Measurements from ENCODE around the gene PIGS. TPM values are rescaled to one million over a fixed set of nuclear protein-coding genes. Genes with fewer than 3 reads are reported as not detected.
A peak's percentile ranks its signal among the peaks of the same experiment; 100 is the strongest.

Gene PIGS
- total and polyA plus RNA-seq, 2 of the 13 experiments (the other 11 are each of a cell fraction or from before 2014, with no cell fraction given): 31.7 to 42.6 TPM

DNA sequence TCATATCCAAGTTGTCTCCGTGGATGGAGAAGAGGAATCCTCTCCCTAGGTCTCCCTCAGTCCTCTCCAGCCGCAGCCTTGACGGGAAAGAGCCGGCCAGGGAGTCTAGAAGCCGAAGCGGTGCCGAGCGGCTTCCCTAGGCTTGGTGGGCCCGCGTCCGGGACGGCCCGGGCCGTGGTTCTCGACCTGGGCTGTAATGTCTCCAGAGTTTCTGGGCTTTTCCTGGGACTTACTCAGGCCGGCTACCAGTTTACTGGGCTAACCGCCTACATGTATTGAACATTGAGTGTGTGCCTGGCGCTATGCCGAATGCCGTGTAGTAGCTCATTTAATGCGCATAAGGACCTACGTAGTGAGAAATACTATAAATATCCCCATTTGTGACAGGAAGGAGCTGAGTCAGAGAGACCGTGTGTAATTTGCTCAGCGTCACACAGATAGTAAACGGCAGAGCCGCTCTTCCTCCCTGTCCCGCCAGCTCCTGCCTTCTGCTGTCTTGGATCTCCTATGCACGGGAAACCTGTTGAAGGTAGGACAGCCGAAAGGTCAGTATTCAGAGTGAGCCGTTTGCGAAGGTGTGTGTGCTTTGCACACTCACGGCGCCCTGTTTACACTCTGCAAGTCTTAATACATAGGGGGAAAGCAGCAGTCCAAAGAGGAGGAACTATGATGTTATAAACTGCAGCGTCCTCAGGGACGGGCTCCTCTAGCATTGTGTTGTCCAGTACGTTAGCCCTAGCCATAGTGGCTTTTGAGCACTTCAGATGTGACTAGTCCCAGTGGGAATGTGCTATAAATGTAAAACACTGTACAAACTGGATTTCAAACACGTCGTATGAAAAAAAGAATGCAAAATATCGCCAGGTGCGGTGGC lies 28.2 kb upstream of the PIGS start (continued):
- TF ChIP-seq, protein P1, sequence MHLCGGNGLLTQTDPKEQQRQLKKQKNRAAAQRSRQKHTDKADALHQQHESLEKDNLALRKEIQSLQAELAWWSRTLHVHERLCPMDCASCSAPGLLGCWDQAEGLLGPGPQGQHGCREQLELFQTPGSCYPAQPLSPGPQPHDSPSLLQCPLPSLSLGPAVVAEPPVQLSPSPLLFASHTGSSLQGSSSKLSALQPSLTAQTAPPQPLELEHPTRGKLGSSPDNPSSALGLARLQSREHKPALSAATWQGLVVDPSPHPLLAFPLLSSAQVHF (CRISPR knock-in tag; IDR thresholded peaks at IDR 0.05): no peak
- TF ChIP-seq, protein P2, sequence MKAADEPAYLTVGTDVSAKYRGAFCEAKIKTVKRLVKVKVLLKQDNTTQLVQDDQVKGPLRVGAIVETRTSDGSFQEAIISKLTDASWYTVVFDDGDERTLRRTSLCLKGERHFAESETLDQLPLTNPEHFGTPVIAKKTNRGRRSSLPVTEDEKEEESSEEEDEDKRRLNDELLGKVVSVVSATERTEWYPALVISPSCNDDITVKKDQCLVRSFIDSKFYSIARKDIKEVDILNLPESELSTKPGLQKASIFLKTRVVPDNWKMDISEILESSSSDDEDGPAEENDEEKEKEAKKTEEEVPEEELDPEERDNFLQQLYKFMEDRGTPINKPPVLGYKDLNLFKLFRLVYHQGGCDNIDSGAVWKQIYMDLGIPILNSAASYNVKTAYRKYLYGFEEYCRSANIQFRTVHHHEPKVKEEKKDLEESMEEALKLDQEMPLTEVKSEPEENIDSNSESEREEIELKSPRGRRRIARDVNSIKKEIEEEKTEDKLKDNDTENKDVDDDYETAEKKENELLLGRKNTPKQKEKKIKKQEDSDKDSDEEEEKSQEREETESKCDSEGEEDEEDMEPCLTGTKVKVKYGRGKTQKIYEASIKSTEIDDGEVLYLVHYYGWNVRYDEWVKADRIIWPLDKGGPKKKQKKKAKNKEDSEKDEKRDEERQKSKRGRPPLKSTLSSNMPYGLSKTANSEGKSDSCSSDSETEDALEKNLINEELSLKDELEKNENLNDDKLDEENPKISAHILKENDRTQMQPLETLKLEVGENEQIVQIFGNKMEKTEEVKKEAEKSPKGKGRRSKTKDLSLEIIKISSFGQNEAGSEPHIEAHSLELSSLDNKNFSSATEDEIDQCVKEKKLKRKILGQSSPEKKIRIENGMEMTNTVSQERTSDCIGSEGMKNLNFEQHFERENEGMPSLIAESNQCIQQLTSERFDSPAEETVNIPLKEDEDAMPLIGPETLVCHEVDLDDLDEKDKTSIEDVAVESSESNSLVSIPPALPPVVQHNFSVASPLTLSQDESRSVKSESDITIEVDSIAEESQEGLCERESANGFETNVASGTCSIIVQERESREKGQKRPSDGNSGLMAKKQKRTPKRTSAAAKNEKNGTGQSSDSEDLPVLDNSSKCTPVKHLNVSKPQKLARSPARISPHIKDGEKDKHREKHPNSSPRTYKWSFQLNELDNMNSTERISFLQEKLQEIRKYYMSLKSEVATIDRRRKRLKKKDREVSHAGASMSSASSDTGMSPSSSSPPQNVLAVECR (CRISPR knock-in tag; IDR thresholded peaks at IDR 0.05; ENCODE audit: borderline replicate concordance): no peak; the same call in 1 of the 2 replicates
- TF ChIP-seq TBX3 (IDR thresholded peaks at IDR 0.05; ENCODE audit: borderline replicate concordance): no peak
- no peak for TF ChIP-seq SMC3 (IDR thresholded peaks at IDR 0.05; ENCODE audit: low read length)
- no peak for TF ChIP-seq KDM6A (CRISPR knock-in tag; IDR thresholded peaks at IDR 0.05; ENCODE audit: low read depth)
- TF ChIP-seq, protein P3, sequence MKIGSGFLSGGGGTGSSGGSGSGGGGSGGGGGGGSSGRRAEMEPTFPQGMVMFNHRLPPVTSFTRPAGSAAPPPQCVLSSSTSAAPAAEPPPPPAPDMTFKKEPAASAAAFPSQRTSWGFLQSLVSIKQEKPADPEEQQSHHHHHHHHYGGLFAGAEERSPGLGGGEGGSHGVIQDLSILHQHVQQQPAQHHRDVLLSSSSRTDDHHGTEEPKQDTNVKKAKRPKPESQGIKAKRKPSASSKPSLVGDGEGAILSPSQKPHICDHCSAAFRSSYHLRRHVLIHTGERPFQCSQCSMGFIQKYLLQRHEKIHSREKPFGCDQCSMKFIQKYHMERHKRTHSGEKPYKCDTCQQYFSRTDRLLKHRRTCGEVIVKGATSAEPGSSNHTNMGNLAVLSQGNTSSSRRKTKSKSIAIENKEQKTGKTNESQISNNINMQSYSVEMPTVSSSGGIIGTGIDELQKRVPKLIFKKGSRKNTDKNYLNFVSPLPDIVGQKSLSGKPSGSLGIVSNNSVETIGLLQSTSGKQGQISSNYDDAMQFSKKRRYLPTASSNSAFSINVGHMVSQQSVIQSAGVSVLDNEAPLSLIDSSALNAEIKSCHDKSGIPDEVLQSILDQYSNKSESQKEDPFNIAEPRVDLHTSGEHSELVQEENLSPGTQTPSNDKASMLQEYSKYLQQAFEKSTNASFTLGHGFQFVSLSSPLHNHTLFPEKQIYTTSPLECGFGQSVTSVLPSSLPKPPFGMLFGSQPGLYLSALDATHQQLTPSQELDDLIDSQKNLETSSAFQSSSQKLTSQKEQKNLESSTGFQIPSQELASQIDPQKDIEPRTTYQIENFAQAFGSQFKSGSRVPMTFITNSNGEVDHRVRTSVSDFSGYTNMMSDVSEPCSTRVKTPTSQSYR (CRISPR knock-in tag; IDR thresholded peaks at IDR 0.05; ENCODE audit: borderline replicate concordance): no peak
- TF ChIP-seq CBX5 (CRISPR knock-in tag; IDR thresholded peaks at IDR 0.05; ENCODE audit: borderline replicate concordance): no peak
- peak; percentile 21; the same call in 1 of the 2 replicates for TF ChIP-seq FOSL2 (CRISPR knock-in tag; IDR thresholded peaks at IDR 0.05)
- TF ChIP-seq, protein P4, sequence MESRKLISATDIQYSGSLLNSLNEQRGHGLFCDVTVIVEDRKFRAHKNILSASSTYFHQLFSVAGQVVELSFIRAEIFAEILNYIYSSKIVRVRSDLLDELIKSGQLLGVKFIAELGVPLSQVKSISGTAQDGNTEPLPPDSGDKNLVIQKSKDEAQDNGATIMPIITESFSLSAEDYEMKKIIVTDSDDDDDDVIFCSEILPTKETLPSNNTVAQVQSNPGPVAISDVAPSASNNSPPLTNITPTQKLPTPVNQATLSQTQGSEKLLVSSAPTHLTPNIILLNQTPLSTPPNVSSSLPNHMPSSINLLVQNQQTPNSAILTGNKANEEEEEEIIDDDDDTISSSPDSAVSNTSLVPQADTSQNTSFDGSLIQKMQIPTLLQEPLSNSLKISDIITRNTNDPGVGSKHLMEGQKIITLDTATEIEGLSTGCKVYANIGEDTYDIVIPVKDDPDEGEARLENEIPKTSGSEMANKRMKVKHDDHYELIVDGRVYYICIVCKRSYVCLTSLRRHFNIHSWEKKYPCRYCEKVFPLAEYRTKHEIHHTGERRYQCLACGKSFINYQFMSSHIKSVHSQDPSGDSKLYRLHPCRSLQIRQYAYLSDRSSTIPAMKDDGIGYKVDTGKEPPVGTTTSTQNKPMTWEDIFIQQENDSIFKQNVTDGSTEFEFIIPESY (CRISPR knock-in tag; IDR thresholded peaks at IDR 0.05): no peak
- TF ChIP-seq, protein P5, sequence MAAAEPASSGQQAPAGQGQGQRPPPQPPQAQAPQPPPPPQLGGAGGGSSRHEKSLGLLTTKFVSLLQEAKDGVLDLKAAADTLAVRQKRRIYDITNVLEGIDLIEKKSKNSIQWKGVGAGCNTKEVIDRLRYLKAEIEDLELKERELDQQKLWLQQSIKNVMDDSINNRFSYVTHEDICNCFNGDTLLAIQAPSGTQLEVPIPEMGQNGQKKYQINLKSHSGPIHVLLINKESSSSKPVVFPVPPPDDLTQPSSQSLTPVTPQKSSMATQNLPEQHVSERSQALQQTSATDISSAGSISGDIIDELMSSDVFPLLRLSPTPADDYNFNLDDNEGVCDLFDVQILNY (CRISPR knock-in tag; conservative IDR thresholded peaks at IDR 0.05): no peak
- TF ChIP-seq ZNF563 (CRISPR knock-in tag; IDR thresholded peaks at IDR 0.05): no peak; the same call in 1 of the 2 replicates
- no peak for TF ChIP-seq ZNF274 (CRISPR knock-in tag; IDR thresholded peaks at IDR 0.05)
- TF ChIP-seq, protein P6, sequence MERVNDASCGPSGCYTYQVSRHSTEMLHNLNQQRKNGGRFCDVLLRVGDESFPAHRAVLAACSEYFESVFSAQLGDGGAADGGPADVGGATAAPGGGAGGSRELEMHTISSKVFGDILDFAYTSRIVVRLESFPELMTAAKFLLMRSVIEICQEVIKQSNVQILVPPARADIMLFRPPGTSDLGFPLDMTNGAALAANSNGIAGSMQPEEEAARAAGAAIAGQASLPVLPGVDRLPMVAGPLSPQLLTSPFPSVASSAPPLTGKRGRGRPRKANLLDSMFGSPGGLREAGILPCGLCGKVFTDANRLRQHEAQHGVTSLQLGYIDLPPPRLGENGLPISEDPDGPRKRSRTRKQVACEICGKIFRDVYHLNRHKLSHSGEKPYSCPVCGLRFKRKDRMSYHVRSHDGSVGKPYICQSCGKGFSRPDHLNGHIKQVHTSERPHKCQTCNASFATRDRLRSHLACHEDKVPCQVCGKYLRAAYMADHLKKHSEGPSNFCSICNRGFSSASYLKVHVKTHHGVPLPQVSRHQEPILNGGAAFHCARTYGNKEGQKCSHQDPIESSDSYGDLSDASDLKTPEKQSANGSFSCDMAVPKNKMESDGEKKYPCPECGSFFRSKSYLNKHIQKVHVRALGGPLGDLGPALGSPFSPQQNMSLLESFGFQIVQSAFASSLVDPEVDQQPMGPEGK (CRISPR knock-in tag; IDR thresholded peaks at IDR 0.05): no peak
- TF ChIP-seq GLI4 (CRISPR knock-in tag; IDR thresholded peaks at IDR 0.05; ENCODE audit: borderline replicate concordance): no peak
- no peak for TF ChIP-seq PAF1 (CRISPR knock-in tag; IDR thresholded peaks at IDR 0.05)
